ENCODE results near the gene GIPC2.

- TF ChIP-seq CTCF (IDR thresholded peaks at IDR 0.05): no peak
- no peak for TF ChIP-seq POLR2A (IDR thresholded peaks at IDR 0.05)
Measured at GRCh38 chr1:78096017-78096416, 50.3 kb downstream of the GIPC2 start.

Data from heart left ventricle (tissue), 13 donors.